HepG2 (cell line): ENCODE results near the gene ABHD4. TPM values are rescaled to one million over a fixed set of nuclear protein-coding genes. Genes with fewer than 3 reads are reported as not detected.

Experiments used
- ARID2 ChIP-seq: sonication (generic); formaldehyde crosslinking; IDR thresholded peaks from 2 replicates; pipeline ENCODE4 v1.8.1; 2022; ENCODE audit warnings: mild to moderate bottlenecking, missing genetic modification reagents, borderline replicate concordance
- FOXK1 ChIP-seq: sonication (generic); formaldehyde crosslinking; IDR thresholded peaks from 2 replicates; pipeline ENCODE4 v1.4.0; 2020; ENCODE audit warnings: low read depth, missing genetic modification reagents, borderline replicate concordance
- HNRNPK ChIP-seq: fragments of 200-400 bp; formaldehyde crosslinking; IDR thresholded peaks from 2 replicates; pipeline ENCODE4 v1.6.1; 2018; ENCODE audit warnings: low read length, low read depth, moderate library complexity, mild to moderate bottlenecking; ENCODE audit not compliant: poor library complexity, severe bottlenecking
- HOMEZ ChIP-seq: IDR thresholded peaks from 2 replicates; pipeline ENCODE4 v1.6.1; 2016; ENCODE audit warnings: low read depth
- IRX3 ChIP-seq: sonication (generic); formaldehyde crosslinking; IDR thresholded peaks from 2 replicates; pipeline ENCODE4 v1.8.1; 2023; ENCODE audit warnings: mild to moderate bottlenecking, low read depth, missing genetic modification reagents, borderline replicate concordance
- KDM5A ChIP-seq: fragments of 200-600 bp; sonication (generic); IDR thresholded peaks from 2 replicates; pipeline ENCODE4 v1.7.0; 2018; ENCODE audit warnings: antibody characterized with exemption, mild to moderate bottlenecking, low read length, borderline replicate concordance
- MZF1 ChIP-seq: sonication (generic); formaldehyde crosslinking; IDR thresholded peaks from 2 replicates; pipeline ENCODE4 v1.8.1; 2023; ENCODE audit warnings: mild to moderate bottlenecking, missing genetic modification reagents, borderline replicate concordance
- NFATC3 ChIP-seq: sonication (generic); formaldehyde crosslinking; IDR thresholded peaks from 2 replicates; pipeline ENCODE4 v1.5.1; 2020; ENCODE audit warnings: mild to moderate bottlenecking, missing genetic modification reagents
- PCBP1 ChIP-seq: fragments of 200-400 bp; formaldehyde crosslinking; IDR thresholded peaks from 2 replicates; pipeline ENCODE4 v1.6.1; 2017; ENCODE audit warnings: mild to moderate bottlenecking, low read depth, low read length, borderline replicate concordance
- PITX1 ChIP-seq: sonication (generic); formaldehyde crosslinking; IDR thresholded peaks from 2 replicates; pipeline ENCODE4 v1.5.1; 2020; ENCODE audit warnings: mild to moderate bottlenecking, missing genetic modification reagents
- RXRA ChIP-seq: sonication (generic); formaldehyde crosslinking; IDR thresholded peaks from 2 replicates; pipeline ENCODE4 v1.5.1; 2020; ENCODE audit warnings: missing genetic modification reagents
- USF2 ChIP-seq, 2 experiments: sonication (generic) in 1 of 2; formaldehyde crosslinking in 1 of 2; IDR thresholded peaks; 2 replicates each; pipeline versions ENCODE4 v1.5.1 to v1.6.1; 2011 to 2020; ENCODE audit warnings: borderline replicate concordance in 1 of 2, low read depth in 1 of 2, low read length in 1 of 2, mild to moderate bottlenecking in 1 of 2, missing genetic modification reagents in 1 of 2, moderate library complexity in 1 of 2
- ZBTB33 ChIP-seq: sonication (generic); formaldehyde crosslinking; IDR thresholded peaks from 2 replicates; pipeline ENCODE4 v1.4.0; 2020; ENCODE audit warnings: missing genetic modification reagents
- ZNF256 ChIP-seq: sonication (generic); formaldehyde crosslinking; conservative IDR thresholded peaks from 2 replicates; pipeline ENCODE4 v1.4.0; 2020; ENCODE audit warnings: missing genetic modification reagents
- ZNF609 ChIP-seq: sonication (generic); formaldehyde crosslinking; IDR thresholded peaks from 2 replicates; pipeline ENCODE4 v1.4.0; 2020; ENCODE audit warnings: mild to moderate bottlenecking, missing genetic modification reagents, borderline replicate concordance
- ZNF713 ChIP-seq: sonication (generic); formaldehyde crosslinking; IDR thresholded peaks from 2 replicates; pipeline ENCODE4 v1.4.0; 2020; ENCODE audit warnings: mild to moderate bottlenecking, missing genetic modification reagents
- ZNF737 ChIP-seq: sonication (generic); formaldehyde crosslinking; IDR thresholded peaks from 2 replicates; pipeline ENCODE4 v1.5.0; 2020; ENCODE audit warnings: missing genetic modification reagents, mild to moderate bottlenecking, borderline replicate concordance
- polyA plus RNA-seq, 8 experiments: library from polyadenylated mRNA; depleted of rRNA in 3 of 8; stranded (reverse) in 7 of 8; unstranded in 1 of 8; fragments of >200 nt; fragmentation: Illumina TruSeq in 4 of 8; extraction: Trizol in 4 of 8; gene quantifications; 2 replicates each; pipeline versions ENCODE4 v1.2.1 to v1.2.3, GENCODE V29; 2011 to 2016; ENCODE audit warnings: low read depth in 4 of 8, missing spikeins in 1 of 8, mixed read lengths in 1 of 8; ENCODE audit not compliant: insufficient read depth in 1 of 8
- total RNA-seq, 5 experiments: library from RNA; depleted of rRNA; stranded (reverse); fragments of >200 nt; fragmentation: Illumina TruSeq; extraction: Trizol; gene quantifications; 2 replicates each; pipeline ENCODE4 v1.2.3, GENCODE V29; 2016; ENCODE audit warnings: low read depth in 1 of 5

Gene ABHD4
- total and polyA plus RNA-seq, 2 of the 13 experiments (the other 11 are each of a cell fraction or from before 2014, with no cell fraction given), result 16.1 to 47.5 TPM

- TF ChIP-seq USF2 (IDR thresholded peaks at IDR 0.05; ENCODE audit: low read depth, low read length), result no peak
- 0 out of 2 replicates have a peak, but pooled peaks have one; percentile 20 for TF ChIP-seq USF2 (CRISPR knock-in tag; IDR thresholded peaks at IDR 0.05; ENCODE audit: borderline replicate concordance)
- no peak for TF ChIP-seq IRX3
- peak; percentile 88; the same call in 1 of the 2 replicates for TF ChIP-seq MZF1 (CRISPR knock-in tag)
- no peak for TF ChIP-seq HNRNPK
- peak; percentile 47; the same call in 1 of the 2 replicates for TF ChIP-seq KDM5A
- no peak for TF ChIP-seq ARID2 (CRISPR knock-in tag)
- peak; percentile 89 for TF ChIP-seq PITX1 (CRISPR knock-in tag)
- no peak for TF ChIP-seq ZNF713 (CRISPR knock-in tag)
- TF ChIP-seq ZBTB33, result peak; percentile 59; the same call in 1 of the 2 replicates
- TF ChIP-seq NFATC3 (CRISPR knock-in tag), result no peak
- no peak for TF ChIP-seq ZNF737 (CRISPR knock-in tag)
- TF ChIP-seq FOXK1 (CRISPR knock-in tag), result 0 out of 2 replicates have a peak, but pooled peaks have one; percentile 46
- peak; percentile 67; the same call in 1 of the 2 replicates for TF ChIP-seq HOMEZ
- TF ChIP-seq RXRA (CRISPR knock-in tag), result peak; percentile 60; the same call in 1 of the 2 replicates
- no peak for TF ChIP-seq ZNF609 (CRISPR knock-in tag)
- TF ChIP-seq ZNF256 (CRISPR knock-in tag), result peak; percentile 54; the same call in 1 of the 2 replicates
- 0 out of 2 replicates have a peak, but pooled peaks have one; percentile 47 for TF ChIP-seq PCBP1
Observed at GRCh38 chr14:22556990-22557623, 41.0 kb upstream of the ABHD4 start (continued).
